Lower leg skin (tissue), 4 donors: ENCODE measurements around the gene RHBG. TPM values are rescaled to one million over a fixed set of nuclear protein-coding genes. Genes with fewer than 3 reads are reported as not detected.

Source experiments
- DNase-seq, 2 donors: peaks; one replicate each; pipeline ENCODE4 v3.0.0-alpha.2; 2019; ENCODE audit warnings: low spot score in 2 of 2
- H3K4me3 ChIP-seq: fragments of 200-600 bp; sonication (generic); 2 replicates; pipeline ENCODE4 v1.5.1; 2017; ENCODE audit warnings: mild to moderate bottlenecking, low read depth; ENCODE audit not compliant: poor library complexity, severe bottlenecking
- POLR2A ChIP-seq, 2 donors: fragments of 450-650 bp; IDR thresholded peaks; one replicate each; pipeline ENCODE4 v1.6.1; 2016 to 2017; ENCODE audit warnings: antibody characterized with exemption in 2 of 2, mild to moderate bottlenecking in 1 of 2, moderate library complexity in 1 of 2
- WGBS, 2 donors: methylation state at CpG; one replicate each; pipeline ENCODE4 v1.1.5; 2018; 5-methylcytosine and 5-hydroxymethylcytosine counted together
- intact Hi-C: fragments of 100-400 bp; cut with DNase I; formaldehyde crosslinking; loops from one replicate; pipeline ENCODE4 v1.15.0; 2023; ENCODE audit warnings: low total_unique reads
- total RNA-seq, 4 donors: library from RNA; depleted of rRNA; stranded (reverse); fragments of >200 nt; gene quantifications; one replicate each; pipeline ENCODE4 v1.1.0, GENCODE V29; 2016
- TF ChIP-seq, protein P1 (sequence below), 3 donors: fragments of 450-650 bp; IDR thresholded peaks; one replicate each; pipeline ENCODE4 v1.5.1; 2016; ENCODE audit warnings: antibody characterized with exemption in 3 of 3, mild to moderate bottlenecking in 3 of 3, moderate library complexity in 2 of 3

The RHBG gene
- total RNA-seq, 4 donors from 2014 or later: 3.5 to 14.2 (median 9.3) TPM

DNA sequence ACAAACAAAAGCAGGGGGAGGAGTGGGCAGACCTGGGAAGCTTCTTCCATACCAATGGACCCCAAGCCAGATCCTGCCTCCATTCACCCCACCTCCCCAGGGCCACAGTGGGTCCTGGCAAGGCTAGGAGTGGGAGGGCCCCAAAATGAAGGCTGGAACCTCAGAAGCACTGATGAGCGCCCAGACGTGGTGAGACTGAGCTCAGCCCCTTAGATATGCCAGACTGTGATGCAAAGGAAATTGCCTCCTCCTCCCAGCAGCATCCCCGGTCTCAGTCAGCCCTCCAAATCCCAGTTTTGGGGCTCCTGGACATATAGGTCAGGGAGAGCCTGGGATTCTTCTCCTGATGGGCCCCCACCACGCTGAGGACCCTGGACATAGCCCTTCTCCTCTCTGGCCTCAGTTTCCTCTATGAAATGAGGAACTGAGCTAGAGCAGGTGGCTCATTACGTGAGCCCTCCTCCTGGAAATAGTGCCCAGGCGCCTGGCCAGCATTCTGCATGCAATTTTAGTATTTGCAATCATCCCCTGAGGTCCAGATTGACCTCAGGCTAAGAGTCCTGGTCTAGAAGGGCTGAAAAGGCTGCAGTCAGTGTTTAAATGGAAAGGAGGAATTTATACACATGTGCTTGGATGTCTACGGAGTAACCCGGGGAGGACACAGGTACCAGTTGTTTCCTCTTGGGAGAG lies 33.5 kb downstream of the RHBG start:
- TF ChIP-seq, protein P1, sequence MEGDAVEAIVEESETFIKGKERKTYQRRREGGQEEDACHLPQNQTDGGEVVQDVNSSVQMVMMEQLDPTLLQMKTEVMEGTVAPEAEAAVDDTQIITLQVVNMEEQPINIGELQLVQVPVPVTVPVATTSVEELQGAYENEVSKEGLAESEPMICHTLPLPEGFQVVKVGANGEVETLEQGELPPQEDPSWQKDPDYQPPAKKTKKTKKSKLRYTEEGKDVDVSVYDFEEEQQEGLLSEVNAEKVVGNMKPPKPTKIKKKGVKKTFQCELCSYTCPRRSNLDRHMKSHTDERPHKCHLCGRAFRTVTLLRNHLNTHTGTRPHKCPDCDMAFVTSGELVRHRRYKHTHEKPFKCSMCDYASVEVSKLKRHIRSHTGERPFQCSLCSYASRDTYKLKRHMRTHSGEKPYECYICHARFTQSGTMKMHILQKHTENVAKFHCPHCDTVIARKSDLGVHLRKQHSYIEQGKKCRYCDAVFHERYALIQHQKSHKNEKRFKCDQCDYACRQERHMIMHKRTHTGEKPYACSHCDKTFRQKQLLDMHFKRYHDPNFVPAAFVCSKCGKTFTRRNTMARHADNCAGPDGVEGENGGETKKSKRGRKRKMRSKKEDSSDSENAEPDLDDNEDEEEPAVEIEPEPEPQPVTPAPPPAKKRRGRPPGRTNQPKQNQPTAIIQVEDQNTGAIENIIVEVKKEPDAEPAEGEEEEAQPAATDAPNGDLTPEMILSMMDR (IDR thresholded peaks at IDR 0.05): no peak
- TF ChIP-seq POLR2A (IDR thresholded peaks at IDR 0.05): no peak
- DNase-seq: no peak
- H3K4me3 ChIP-seq: no peak overlapping the region
- intact Hi-C loops: no loop called here
- 52 to 59% methylated on average over 8 of the region's 8 CpGs for WGBS, 2 donors

DNA sequence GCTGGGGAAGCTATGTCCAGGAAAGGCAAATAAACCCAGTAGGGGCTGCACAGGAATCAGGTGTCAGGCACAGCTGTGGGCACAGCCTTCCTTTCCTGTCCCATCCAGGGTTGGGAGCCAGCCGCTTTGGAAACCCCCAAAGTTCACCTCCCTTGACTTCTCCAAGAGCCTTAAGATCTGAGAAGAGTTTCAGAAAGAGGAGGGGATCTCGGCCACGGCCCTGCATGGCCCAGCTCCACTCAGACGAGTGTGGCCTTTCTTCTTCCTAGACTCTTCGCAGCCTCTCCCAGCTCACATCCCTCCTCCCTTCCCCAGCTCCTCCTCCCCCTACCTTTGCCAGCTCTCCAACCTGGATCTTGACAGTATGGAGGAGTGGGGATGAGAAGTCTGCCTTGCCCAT lies 36.7 kb downstream of the RHBG start:
- intact Hi-C loops: no loop called here
- no peak for DNase-seq
- no peak for TF ChIP-seq POLR2A (IDR thresholded peaks at IDR 0.05)
- TF ChIP-seq, protein P1 (IDR thresholded peaks at IDR 0.05): no peak
- H3K4me3 ChIP-seq: no peak overlapping the region
- WGBS, 2 donors: 63 to 73% methylated on average over 5 of the region's 5 CpGs

DNA sequence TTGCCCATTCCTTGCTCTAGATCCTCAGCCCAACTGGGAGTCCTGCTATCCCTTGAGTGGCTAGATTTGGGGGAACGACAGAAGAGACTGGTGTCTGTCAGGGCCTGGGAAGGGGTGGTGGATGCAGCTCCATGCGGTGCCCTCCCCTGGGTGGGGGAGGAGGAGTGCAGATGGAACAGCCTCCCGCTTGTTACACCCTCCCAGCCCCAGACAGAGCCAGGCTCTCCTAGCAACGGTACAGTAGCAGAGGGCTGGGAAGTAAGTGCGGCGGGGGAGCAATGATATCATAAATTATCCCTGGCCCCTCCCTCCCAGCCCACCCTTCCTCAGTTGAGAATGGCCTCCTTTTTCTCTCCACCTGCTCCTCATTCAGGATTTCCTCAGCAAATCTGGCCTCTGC lies 37.2 kb downstream of the RHBG start:
- WGBS, 2 donors: 43% methylated on average over 6 of the region's 6 CpGs
- no peak for DNase-seq
- intact Hi-C loops: no loop called here
- no peak overlapping the region for H3K4me3 ChIP-seq
- no peak for TF ChIP-seq POLR2A (IDR thresholded peaks at IDR 0.05)
- TF ChIP-seq, protein P1 (IDR thresholded peaks at IDR 0.05): no peak

DNA sequence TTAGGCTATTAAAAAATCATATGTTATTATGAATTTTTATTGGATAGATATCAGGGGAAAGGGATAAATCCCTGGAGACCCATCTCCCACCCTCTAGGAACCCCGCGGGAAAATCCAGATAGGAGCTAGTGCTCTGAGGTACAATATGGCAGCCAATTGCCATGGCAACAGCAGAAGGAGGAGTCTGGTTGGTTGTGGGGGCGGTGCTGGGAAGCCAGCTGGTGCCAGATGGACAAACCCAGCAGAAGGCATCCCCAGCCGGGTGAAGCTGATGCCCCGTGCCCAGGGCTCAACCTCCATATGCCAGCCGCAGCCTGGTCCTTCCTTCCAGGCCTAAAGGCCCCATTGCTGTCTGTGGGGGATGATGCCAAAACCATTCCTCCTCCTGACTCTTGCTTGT lies 38.3 kb downstream of the RHBG start:
- no peak for DNase-seq
- no peak overlapping the region for H3K4me3 ChIP-seq
- WGBS, 2 donors: 66 to 83% methylated on average over 3 to 5 of the region's 6 CpGs
- intact Hi-C loops: no loop called here
- TF ChIP-seq, protein P1 (IDR thresholded peaks at IDR 0.05): no peak
- TF ChIP-seq POLR2A (IDR thresholded peaks at IDR 0.05): no peak

DNA sequence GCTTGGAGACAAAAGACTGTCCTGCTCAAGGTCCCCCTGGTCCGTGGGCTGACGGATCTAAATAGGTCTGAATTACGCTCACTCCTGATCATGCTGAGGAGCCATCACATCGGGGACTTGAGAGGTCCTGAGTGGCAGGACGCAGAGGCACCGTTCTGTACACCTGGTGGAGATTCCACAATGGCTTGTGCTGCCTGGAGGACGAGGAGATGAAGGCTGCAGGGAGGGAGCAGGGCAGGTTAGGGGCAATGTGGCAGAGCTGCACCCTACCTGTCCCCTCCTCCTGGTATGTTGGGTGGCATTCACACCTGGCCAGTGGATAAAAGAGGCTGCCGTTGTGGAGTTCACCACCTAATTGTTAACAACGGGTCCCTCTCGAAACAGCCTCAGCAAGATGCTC lies 38.7 kb downstream of the RHBG start:
- no peak overlapping the region for H3K4me3 ChIP-seq
- TF ChIP-seq, protein P1 (IDR thresholded peaks at IDR 0.05): no peak
- no peak for TF ChIP-seq POLR2A (IDR thresholded peaks at IDR 0.05)
- DNase-seq: no peak
- 79 to 87% methylated on average over 10 of the region's 10 CpGs for WGBS, 2 donors
- intact Hi-C loops: no loop called here

DNA sequence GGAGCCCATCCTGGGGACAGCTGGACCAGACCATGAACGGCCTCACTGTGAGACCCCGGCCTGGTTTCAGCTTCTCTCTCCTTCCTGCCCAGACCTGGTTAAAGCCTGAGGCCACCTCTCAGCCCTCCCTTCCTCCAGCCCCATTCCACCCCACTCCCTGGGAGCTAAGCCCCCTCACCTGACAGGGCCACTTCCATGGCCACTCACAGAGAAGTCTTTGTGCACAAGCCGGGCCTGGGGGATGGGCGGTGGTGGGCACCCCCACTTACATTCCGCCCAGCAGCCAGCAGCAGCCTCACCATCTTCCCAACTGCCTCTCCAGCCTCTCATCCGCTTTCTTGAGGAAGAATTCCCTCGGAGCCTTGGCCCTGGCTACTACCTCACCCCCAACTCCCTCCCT lies 40.4 kb downstream of the RHBG start:
- WGBS, 2 donors: 79 to 83% methylated on average over 7 of the region's 7 CpGs
- no peak for TF ChIP-seq POLR2A (IDR thresholded peaks at IDR 0.05)
- TF ChIP-seq, protein P1 (IDR thresholded peaks at IDR 0.05): no peak
- intact Hi-C loops: no loop called here
- no peak overlapping the region for H3K4me3 ChIP-seq
- no peak for DNase-seq
